Caco-2 (cell line): ENCODE measurements around the gene GTF3C1. TPM values are rescaled to one million over a fixed set of nuclear protein-coding genes. Genes with fewer than 3 reads are reported as not detected.

ENCODE experiments used
- BruUV-seq: library from RNA; stranded (reverse); fragments of 400-500 nt; replicated peaks from 2 replicates; lab custom pipeline; 2021; lab: Mats Ljungman, UMichigan
- CTCF ChIA-PET: fragments of 300-600 bp; sonication (Branson Sonifier 250); formaldehyde crosslinking; loops from one replicate; lab custom pipeline; 2022; ENCODE audit warnings: antibody characterized with exemption; lab: Charles Lee
- POLR2A ChIA-PET: fragments of 300-600 bp; sonication (Branson Sonifier 250); formaldehyde crosslinking; loops from one replicate; lab custom pipeline; 2022; ENCODE audit warnings: antibody characterized with exemption; lab: Charles Lee
- DNase-seq, 2 experiments: peaks; one replicate each; pipeline versions ENCODE4 v3.0.0 to v3.0.0-alpha.2; 2020 to 2022
- H3K27me3 ChIP-seq: replicated peaks from 2 replicates; pipeline ENCODE4 v1.6.0; 2011; ENCODE audit warnings: low read length; ENCODE audit not compliant: control insufficient read depth, insufficient read depth
- H3K36me3 ChIP-seq: 2 replicates; pipeline ENCODE4 v1.5.1; 2011; ENCODE audit warnings: low read length; ENCODE audit not compliant: control insufficient read depth, insufficient read depth
- H3K4me1 ChIP-seq: fragments of 250-450 bp; sonication (Bioruptor Pico); 2 replicates; pipeline ENCODE4 v1.5.1; 2020; ENCODE audit warnings: mild to moderate bottlenecking
- H3K4me3 ChIP-seq: 2 replicates; pipeline ENCODE4 v1.5.1; 2011; ENCODE audit warnings: low read depth, mild to moderate bottlenecking, control low read depth, low read length
- H3K9me3 ChIP-seq: fragments of 250-450 bp; sonication (Bioruptor Pico); 2 replicates; pipeline ENCODE4 v1.5.1; 2020; ENCODE audit warnings: mild to moderate bottlenecking, moderate library complexity
- H3K27ac Mint-ChIP-seq: one replicate; pipeline ENCODE4 v1.8.0; 2022; ENCODE audit warnings: mixed read lengths; ENCODE audit not compliant: unreplicated experiment
- H3K27me3 Mint-ChIP-seq: one replicate; pipeline ENCODE4 v1.8.0; 2022; ENCODE audit warnings: mixed read lengths; ENCODE audit not compliant: insufficient read depth, unreplicated experiment
- H3K36me3 Mint-ChIP-seq: one replicate; pipeline ENCODE4 v1.8.0; 2022; ENCODE audit warnings: mild to moderate bottlenecking, mixed read lengths; ENCODE audit not compliant: insufficient read depth, unreplicated experiment
- H3K4me1 Mint-ChIP-seq: one replicate; pipeline ENCODE4 v1.8.0; 2022; ENCODE audit warnings: low read depth, mixed read lengths; ENCODE audit not compliant: unreplicated experiment
- H3K4me3 Mint-ChIP-seq: one replicate; pipeline ENCODE4 v1.8.0; 2022; ENCODE audit warnings: mild to moderate bottlenecking, moderate library complexity, mixed read lengths; ENCODE audit not compliant: unreplicated experiment
- H3K9me3 Mint-ChIP-seq: one replicate; pipeline ENCODE4 v1.8.0; 2022; ENCODE audit warnings: mixed read lengths; ENCODE audit not compliant: unreplicated experiment
- intact Hi-C: fragments of 100-400 bp; cut with micrococcal nuclease; formaldehyde crosslinking; loops from one replicate; pipeline ENCODE4 v1.10.0; 2022; ENCODE audit not compliant: unreplicated experiment
- total RNA-seq: library from RNA; stranded (reverse); gene quantifications from 2 replicates; pipeline ENCODE4 v1.2.3, GENCODE V29; 2022
- TF ChIP-seq, protein P1 (sequence below), 2 experiments: fragments of 200-600 bp in 1 of 2; IDR thresholded peaks; 1 replicate in 1 of 2; 2 replicates in 1 of 2; pipeline versions ENCODE4 v1.5.1 to v1.8.0; 2011 to 2022; ENCODE audit warnings: antibody characterized with exemption in 1 of 2, control low read depth in 1 of 2, inconsistent platforms in 1 of 2, low read depth in 1 of 2, low read length in 1 of 2, mild to moderate bottlenecking in 1 of 2, moderate library complexity in 1 of 2; ENCODE audit not compliant: insufficient read depth in 1 of 2, severe bottlenecking in 1 of 2, unreplicated experiment in 1 of 2

Gene GTF3C1
- total RNA-seq, 1 experiment from 2014 or later, result 67.7 TPM

DNA sequence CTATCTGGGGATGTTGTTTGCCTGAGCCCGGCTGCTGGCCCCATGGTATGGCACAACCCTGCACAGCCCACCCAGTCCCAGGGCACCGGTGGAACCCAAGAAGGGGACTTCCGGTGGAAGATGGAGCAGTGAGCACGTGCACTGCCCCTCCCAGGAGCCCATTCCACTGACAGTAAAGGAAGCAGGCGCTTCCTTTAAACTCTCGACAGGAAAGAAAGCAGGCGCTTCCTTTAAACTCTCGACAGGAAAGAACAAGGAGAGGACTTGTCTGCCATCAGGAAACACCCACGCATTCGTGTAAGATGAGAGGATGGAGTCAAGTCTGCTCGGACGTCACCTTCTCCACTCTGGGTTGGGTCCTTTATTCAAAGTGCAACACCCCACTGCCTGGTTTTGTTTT lies 94.0 kb downstream of the GTF3C1 start:
- ChIA-PET POLR2A (no interaction called here), CTCF (no interaction called here)
- H3K4me3 ChIP-seq, result no peak overlapping the region
- no peaks in the 10 kb centered on the region for H3K27me3 ChIP-seq
- H3K4me1 Mint-ChIP-seq, result no peaks in the 10 kb centered on the region
- TF ChIP-seq, protein P1, sequence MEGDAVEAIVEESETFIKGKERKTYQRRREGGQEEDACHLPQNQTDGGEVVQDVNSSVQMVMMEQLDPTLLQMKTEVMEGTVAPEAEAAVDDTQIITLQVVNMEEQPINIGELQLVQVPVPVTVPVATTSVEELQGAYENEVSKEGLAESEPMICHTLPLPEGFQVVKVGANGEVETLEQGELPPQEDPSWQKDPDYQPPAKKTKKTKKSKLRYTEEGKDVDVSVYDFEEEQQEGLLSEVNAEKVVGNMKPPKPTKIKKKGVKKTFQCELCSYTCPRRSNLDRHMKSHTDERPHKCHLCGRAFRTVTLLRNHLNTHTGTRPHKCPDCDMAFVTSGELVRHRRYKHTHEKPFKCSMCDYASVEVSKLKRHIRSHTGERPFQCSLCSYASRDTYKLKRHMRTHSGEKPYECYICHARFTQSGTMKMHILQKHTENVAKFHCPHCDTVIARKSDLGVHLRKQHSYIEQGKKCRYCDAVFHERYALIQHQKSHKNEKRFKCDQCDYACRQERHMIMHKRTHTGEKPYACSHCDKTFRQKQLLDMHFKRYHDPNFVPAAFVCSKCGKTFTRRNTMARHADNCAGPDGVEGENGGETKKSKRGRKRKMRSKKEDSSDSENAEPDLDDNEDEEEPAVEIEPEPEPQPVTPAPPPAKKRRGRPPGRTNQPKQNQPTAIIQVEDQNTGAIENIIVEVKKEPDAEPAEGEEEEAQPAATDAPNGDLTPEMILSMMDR (IDR thresholded peaks at IDR 0.05; ENCODE audit: insufficient read depth in 1 of 2, low read depth in 1 of 2, low read length in 1 of 2, severe bottlenecking in 1 of 2, unreplicated experiment in 1 of 2), result no peak
- no peak overlapping the region for H3K27ac Mint-ChIP-seq
- DNase-seq, result no peak
- H3K27me3 Mint-ChIP-seq, result no peaks in the 10 kb centered on the region
- H3K9me3 ChIP-seq, result no peaks in the 10 kb centered on the region
- H3K9me3 Mint-ChIP-seq, result no peaks in the 10 kb centered on the region
- no TSS peak for BruUV-seq
- no peaks in the 10 kb centered on the region for H3K4me1 ChIP-seq
- no peaks in the 10 kb centered on the region; the same call in 1 of the 2 replicates for H3K36me3 ChIP-seq
- H3K4me3 Mint-ChIP-seq, result no peak overlapping the region
- intact Hi-C loops, result loop anchor here (2.0 to 5.0 kb wide), 3 partner anchors 88 to 301 kb away; no protein-coding TSS in a partner anchor
- no peaks in the 10 kb centered on the region for H3K36me3 Mint-ChIP-seq

DNA sequence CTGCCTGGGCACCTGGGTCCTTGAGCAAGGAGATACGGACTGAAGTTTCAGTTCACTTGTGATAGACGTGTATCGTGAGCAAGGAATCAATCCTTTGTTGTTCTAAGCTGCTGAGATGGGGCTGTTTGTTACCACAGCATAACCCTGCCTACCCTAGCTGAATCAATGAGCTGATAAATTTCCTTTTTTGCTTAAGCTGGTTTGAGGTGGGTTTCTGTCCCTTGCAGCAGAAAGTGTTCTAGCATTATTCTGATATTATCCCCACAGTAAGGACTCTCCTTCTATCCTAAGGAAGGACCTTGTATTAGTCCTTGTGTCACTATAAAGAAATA lies 96.3 kb downstream of the GTF3C1 start:
- H3K4me1 ChIP-seq, result no peaks in the 10 kb centered on the region
- H3K4me3 ChIP-seq, result no peak overlapping the region
- no peak overlapping the region for H3K4me3 Mint-ChIP-seq
- H3K27me3 Mint-ChIP-seq, result no peaks in the 10 kb centered on the region
- no peak overlapping the region for H3K27ac Mint-ChIP-seq
- ChIA-PET POLR2A (no interaction called here), CTCF (no interaction called here)
- TF ChIP-seq, protein P1 (IDR thresholded peaks at IDR 0.05; ENCODE audit: insufficient read depth in 1 of 2, low read depth in 1 of 2, low read length in 1 of 2, severe bottlenecking in 1 of 2, unreplicated experiment in 1 of 2), result no peak
- H3K27me3 ChIP-seq, result no peaks in the 10 kb centered on the region
- no peaks in the 10 kb centered on the region for H3K9me3 Mint-ChIP-seq
- H3K9me3 ChIP-seq, result no peaks in the 10 kb centered on the region
- no peaks in the 10 kb centered on the region for H3K36me3 ChIP-seq
- no peaks in the 10 kb centered on the region for H3K4me1 Mint-ChIP-seq
- H3K36me3 Mint-ChIP-seq, result no peaks in the 10 kb centered on the region
- DNase-seq, result no peak
- BruUV-seq, result no TSS peak
- intact Hi-C loops, result no loop called here

DNA sequence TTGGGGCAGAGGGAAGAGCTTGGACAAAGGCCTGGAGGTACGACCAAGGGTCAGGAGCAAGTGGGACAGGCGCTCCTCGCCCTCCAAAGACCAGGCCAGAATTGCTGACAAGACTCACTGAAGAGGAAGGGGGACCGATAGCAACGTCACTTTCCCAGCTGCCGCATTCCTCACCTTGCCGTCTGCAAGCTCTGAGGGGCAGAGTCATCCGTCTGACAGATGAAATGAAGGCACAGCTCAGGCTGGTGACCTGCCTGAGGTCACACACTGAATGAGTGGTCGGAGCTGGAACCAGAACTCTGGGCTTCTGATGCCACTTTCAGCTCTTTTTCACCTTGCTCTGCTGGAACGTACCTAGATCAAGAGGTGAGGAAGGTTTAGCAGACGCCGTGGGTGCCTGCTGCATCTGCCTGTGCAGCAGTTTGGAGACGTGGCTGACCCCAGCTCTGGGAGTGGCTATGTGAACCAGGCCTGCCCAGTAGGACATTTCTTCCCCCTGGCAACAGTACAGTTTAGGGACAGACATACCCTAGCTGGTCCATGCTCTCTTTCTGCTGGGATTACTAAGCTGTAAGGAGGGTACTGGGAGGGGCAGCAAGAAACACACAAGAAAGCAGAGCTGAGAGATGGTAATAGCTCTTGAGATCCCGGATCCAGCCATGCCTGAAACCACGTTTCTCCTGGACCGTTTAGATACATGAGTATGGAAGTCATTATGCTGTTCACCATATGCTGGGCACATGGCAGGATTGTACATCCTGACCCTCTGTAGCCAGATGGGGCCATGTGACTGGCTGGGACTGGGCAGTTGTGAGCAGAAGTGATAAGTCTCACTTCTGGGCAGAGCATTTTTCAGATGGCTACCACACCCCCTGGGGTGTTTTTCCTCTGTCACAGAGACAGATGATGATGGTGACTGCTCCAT lies 96.9 kb downstream of the GTF3C1 start:
- no TSS peak for BruUV-seq
- H3K9me3 ChIP-seq, result no peaks in the 10 kb centered on the region
- Mint-ChIP-seq H3K27ac (no peak overlapping the region), H3K27me3 (no peaks in the 10 kb centered on the region), H3K4me3 (no peak overlapping the region), H3K9me3 (no peaks in the 10 kb centered on the region), H3K4me1 (no peaks in the 10 kb centered on the region), H3K36me3 (no peaks in the 10 kb centered on the region)
- TF ChIP-seq, protein P1 (IDR thresholded peaks at IDR 0.05; ENCODE audit: insufficient read depth in 1 of 2, low read depth in 1 of 2, low read length in 1 of 2, severe bottlenecking in 1 of 2, unreplicated experiment in 1 of 2), result no peak
- H3K27me3 ChIP-seq, result no peaks in the 10 kb centered on the region
- H3K4me3 ChIP-seq, result no peak overlapping the region
- H3K4me1 ChIP-seq, result no peaks in the 10 kb centered on the region
- ChIA-PET POLR2A (no interaction called here), CTCF (no interaction called here)
- intact Hi-C loops, result no loop called here
- no peaks in the 10 kb centered on the region for H3K36me3 ChIP-seq
- no peak for DNase-seq
